GM06990 (cell line): ENCODE data around the gene HIGD1B.

Experiments used
- DNase-seq: peaks from one replicate; pipeline ENCODE4 v3.0.0-alpha.2; 2011; ENCODE audit not compliant: insufficient read length; ENCODE audit errors: extremely low read depth
- H3K27me3 ChIP-seq: replicated peaks from 2 replicates; pipeline ENCODE4 v1.6.0; 2011; ENCODE audit warnings: low read length; ENCODE audit not compliant: control insufficient read depth, insufficient read depth
- H3K36me3 ChIP-seq: 2 replicates; pipeline ENCODE4 v1.5.1; 2011; ENCODE audit warnings: low read length; ENCODE audit not compliant: control insufficient read depth, insufficient read depth
- H3K4me3 ChIP-seq: replicated peaks from 2 replicates; pipeline ENCODE4 v1.5.1; 2011; ENCODE audit warnings: low read depth, mild to moderate bottlenecking, control low read depth, low read length
- CTCF ChIP-seq: IDR thresholded peaks from 2 replicates; pipeline ENCODE4 v1.5.1; 2011; ENCODE audit warnings: low read length, control low read depth, mild to moderate bottlenecking, inconsistent platforms; ENCODE audit not compliant: insufficient read depth, poor library complexity, severe bottlenecking

The HIGD1B gene

GRCh38 chr17:44887016-44887415, 39.3 kb downstream of the HIGD1B start:
- H3K36me3 ChIP-seq = peaks cover 18% of the 10 kb centered on the region
- TF ChIP-seq CTCF = no peak
- H3K4me3 ChIP-seq = no peak overlapping the region
- DNase-seq = no peak
- no peaks in the 10 kb centered on the region for H3K27me3 ChIP-seq

GRCh38 chr17:44887971-44888954, 40.6 kb downstream of the HIGD1B start:
- no peak for DNase-seq
- no peak for TF ChIP-seq CTCF
- no peak overlapping the region for H3K4me3 ChIP-seq
- peaks cover 13% of the 10 kb centered on the region for H3K36me3 ChIP-seq
- H3K27me3 ChIP-seq = no peaks in the 10 kb centered on the region

GRCh38 chr17:44889003-44889402, 41.3 kb downstream of the HIGD1B start:
- no peak for TF ChIP-seq CTCF
- H3K4me3 ChIP-seq = no peak overlapping the region
- no peaks in the 10 kb centered on the region for H3K27me3 ChIP-seq
- no peak for DNase-seq
- H3K36me3 ChIP-seq = peaks cover 11% of the 10 kb centered on the region

GRCh38 chr17:44892250-44892649, 44.6 kb downstream of the HIGD1B start:
- no peak for TF ChIP-seq CTCF

GRCh38 chr17:44894642-44895041, 47.0 kb downstream of the HIGD1B start:
- TF ChIP-seq CTCF = no peak
- DNase-seq = no peak

More at GRCh38 chr17:44892250-44892649, 44.6 kb downstream of the HIGD1B start:
- Histone ChIP-seq H3K4me3 (no peak overlapping the region), H3K36me3 (peaks cover 2% of the 10 kb centered on the region), H3K27me3 (no peaks in the 10 kb centered on the region)
- DNase-seq = no peak

GRCh38 chr17:44898768-44899073, 51.0 kb downstream of the HIGD1B start:
- Histone ChIP-seq H3K36me3 (no peaks in the 10 kb centered on the region; the same call in none of the 2 replicates), H3K4me3 (peak overlapping the region; percentile 98), H3K27me3 (no peaks in the 10 kb centered on the region)
- no peak for DNase-seq
- no peak for TF ChIP-seq CTCF

More at GRCh38 chr17:44894642-44895041, 47.0 kb downstream of the HIGD1B start:
- Histone ChIP-seq H3K36me3 (peaks cover 2% of the 10 kb centered on the region), H3K27me3 (no peaks in the 10 kb centered on the region), H3K4me3 (no peak overlapping the region)
